Trophoblast cell (in vitro differentiated cells and primary cell): ENCODE measurements around the gene CMTM6.
"Not testable (repeated sequence)": the region's sequence is repeated elsewhere in the genome, so short reads cannot be mapped to it uniquely, and the experiment has no call there.

ENCODE experiments used
- DNase-seq, 2 donors: peaks; one replicate each; pipeline ENCODE4 v3.0.0-alpha.2; 2016
- H2AFZ ChIP-seq: 2 replicates; pipeline ENCODE4 v1.6.1; 2013; ENCODE audit warnings: low read length, moderate library complexity, mild to moderate bottlenecking; ENCODE audit not compliant: insufficient read depth, poor library complexity
- H2AK5ac ChIP-seq: 2 replicates; pipeline ENCODE4 v1.6.1; 2013; ENCODE audit warnings: mild to moderate bottlenecking, low read length
- H2BK120ac ChIP-seq: 2 replicates; pipeline ENCODE4 v1.6.1; 2013; ENCODE audit warnings: low read length, mild to moderate bottlenecking, moderate library complexity; ENCODE audit not compliant: insufficient read depth, poor library complexity
- H2BK12ac ChIP-seq: 2 replicates; pipeline ENCODE4 v1.6.1; 2013; ENCODE audit warnings: mild to moderate bottlenecking, low read length, moderate library complexity
- H2BK5ac ChIP-seq: 2 replicates; pipeline ENCODE4 v1.6.1; 2013; ENCODE audit warnings: low read length, low read depth, moderate library complexity, mild to moderate bottlenecking; ENCODE audit not compliant: poor library complexity
- H3K14ac ChIP-seq: 2 replicates; pipeline ENCODE4 v1.6.1; 2013; ENCODE audit warnings: mild to moderate bottlenecking, low read length
- H3K18ac ChIP-seq: 2 replicates; pipeline ENCODE4 v1.6.1; 2013; ENCODE audit warnings: mild to moderate bottlenecking, low read length
- H3K23ac ChIP-seq: 2 replicates; pipeline ENCODE4 v1.6.1; 2013; ENCODE audit warnings: low read length
- H3K27ac ChIP-seq: 2 replicates; pipeline ENCODE4 v1.5.1; 2013; ENCODE audit warnings: low read depth, mild to moderate bottlenecking, inconsistent platforms, low read length, moderate library complexity
- H3K27me3 ChIP-seq: 2 replicates; pipeline ENCODE4 v1.6.1; 2013; ENCODE audit warnings: inconsistent platforms, mild to moderate bottlenecking, low read length, moderate library complexity; ENCODE audit not compliant: insufficient read depth
- H3K36me3 ChIP-seq, 2 experiments: 1 replicate in 1 of 2; 2 replicates in 1 of 2; pipeline ENCODE4 v1.6.1; 2013; ENCODE audit warnings: low read length in 2 of 2, mild to moderate bottlenecking in 2 of 2, moderate library complexity in 1 of 2; ENCODE audit not compliant: insufficient read depth in 2 of 2, control insufficient read depth in 1 of 2
- H3K4ac ChIP-seq: 2 replicates; pipeline ENCODE4 v1.6.1; 2013; ENCODE audit warnings: low read depth, mild to moderate bottlenecking, low read length, moderate library complexity
- H3K4me1 ChIP-seq, 2 experiments: 1 replicate in 1 of 2; 2 replicates in 1 of 2; pipeline ENCODE4 v1.6.1; 2013; ENCODE audit warnings: low read length in 2 of 2, mild to moderate bottlenecking in 2 of 2, moderate library complexity in 1 of 2; ENCODE audit not compliant: insufficient read depth in 2 of 2, control insufficient read depth in 1 of 2
- H3K4me2 ChIP-seq: 2 replicates; pipeline ENCODE4 v1.6.1; 2013; ENCODE audit warnings: inconsistent platforms, mild to moderate bottlenecking, low read length, moderate library complexity
- H3K4me3 ChIP-seq: 2 replicates; pipeline ENCODE4 v1.5.1; 2013; ENCODE audit warnings: mild to moderate bottlenecking, low read depth, low read length, inconsistent platforms
- H3K79me1 ChIP-seq: one replicate; pipeline ENCODE4 v1.6.1; 2013; ENCODE audit warnings: low read length
- H3K79me2 ChIP-seq: 2 replicates; pipeline ENCODE4 v1.6.1; 2013; ENCODE audit warnings: low read length, mild to moderate bottlenecking; ENCODE audit not compliant: control insufficient read depth, insufficient read depth, poor library complexity
- H3K9ac ChIP-seq: 2 replicates; pipeline ENCODE4 v1.6.1; 2013; ENCODE audit warnings: mild to moderate bottlenecking, low read length
- H3K9me3 ChIP-seq: 2 replicates; pipeline ENCODE4 v1.6.1; 2013; ENCODE audit warnings: low read depth, mild to moderate bottlenecking, control low read depth, inconsistent platforms, low read length; ENCODE audit not compliant: insufficient read depth
- H4K12ac ChIP-seq: 2 replicates; pipeline ENCODE4 v1.6.1; 2013; ENCODE audit warnings: low read depth, mild to moderate bottlenecking, low read length, moderate library complexity
- H4K8ac ChIP-seq: 2 replicates; pipeline ENCODE4 v1.6.1; 2013; ENCODE audit warnings: low read depth, mild to moderate bottlenecking, low read length, moderate library complexity
- H4K91ac ChIP-seq: one replicate; pipeline ENCODE4 v1.6.1; 2013; ENCODE audit warnings: low read depth, mild to moderate bottlenecking, low read length, moderate library complexity
- WGBS: extraction: QIAGEN DNeasy Blood & Tissue Kit; methylation state at CpG from one replicate; pipeline ENCODE4 v1.1.7; 2013; ENCODE audit warnings: missing lambda C conversion rate; ENCODE audit not compliant: insufficient read length, insufficient coverage; ENCODE audit errors: extremely low coverage; 5-methylcytosine and 5-hydroxymethylcytosine counted together

The CMTM6 gene

GRCh38 chr3:32463415-32463814, 39.2 kb downstream of the CMTM6 start:
- H3K79me1 ChIP-seq, H2BK5ac ChIP-seq, H2BK120ac ChIP-seq, H4K12ac ChIP-seq, H3K14ac ChIP-seq, H3K4me3 ChIP-seq, H4K8ac ChIP-seq, H3K4me2 ChIP-seq, H3K9ac ChIP-seq, H3K4ac ChIP-seq, H3K27me3 ChIP-seq, H2AK5ac ChIP-seq, H3K36me3 ChIP-seq, H4K91ac ChIP-seq, H3K9me3 ChIP-seq, H3K18ac ChIP-seq, H2AFZ ChIP-seq, H3K23ac ChIP-seq, H2BK12ac ChIP-seq, DNase-seq, H3K79me2 ChIP-seq, H3K4me1 ChIP-seq, H3K27ac ChIP-seq: not testable (repeated sequence)
- WGBS, result no CpG with 5 or more reads among the region's 7 CpGs

GRCh38 chr3:32462191-32462986, 40.3 kb downstream of the CMTM6 start:
- H3K9ac ChIP-seq, H3K23ac ChIP-seq, H2BK12ac ChIP-seq, H4K91ac ChIP-seq, DNase-seq, H3K36me3 ChIP-seq, H2AFZ ChIP-seq, H2BK5ac ChIP-seq, H4K8ac ChIP-seq, H3K4me3 ChIP-seq, H3K14ac ChIP-seq, H3K18ac ChIP-seq, H3K27me3 ChIP-seq, H3K79me2 ChIP-seq, H2AK5ac ChIP-seq, H4K12ac ChIP-seq, H2BK120ac ChIP-seq, H3K79me1 ChIP-seq, H3K4ac ChIP-seq, H3K9me3 ChIP-seq, H3K4me2 ChIP-seq: not testable (repeated sequence)
- WGBS, result no CpG with 5 or more reads among the region's 9 CpGs
- Histone ChIP-seq H3K27ac (peak overlapping the region; percentile 49), H3K4me1 (peaks cover 6 to 12% of the 10 kb centered on the region in 2 experiments)

- not testable (repeated sequence) for H3K4ac ChIP-seq, H3K4me3 ChIP-seq, H2BK120ac ChIP-seq, H2AFZ ChIP-seq, H3K79me2 ChIP-seq, H3K79me1 ChIP-seq, H3K18ac ChIP-seq, H4K8ac ChIP-seq, H4K91ac ChIP-seq, H3K4me2 ChIP-seq, H3K9me3 ChIP-seq, H2BK5ac ChIP-seq, H4K12ac ChIP-seq, H2BK12ac ChIP-seq, H3K27me3 ChIP-seq, H2AK5ac ChIP-seq, H3K23ac ChIP-seq, H3K36me3 ChIP-seq, H3K9ac ChIP-seq, H3K27ac ChIP-seq, H3K14ac ChIP-seq
- WGBS, result 100% methylated on average over 3 of the region's 10 CpGs
- DNase-seq, result peak in 1 of 2 donors; percentile 57
- peaks cover 4 to 12% of the 10 kb centered on the region in 2 experiments for H3K4me1 ChIP-seq
These were observed 41.7 kb downstream of the CMTM6 start for GRCh38 chr3:32460817-32461496.

GRCh38 chr3:32460031-32460749, 42.5 kb downstream of the CMTM6 start:
- no peak overlapping the region for H2BK120ac ChIP-seq
- WGBS, result no CpG with 5 or more reads among the region's 15 CpGs
- no peak for DNase-seq
- no peaks in the 10 kb centered on the region for H3K9me3 ChIP-seq
- H2AK5ac ChIP-seq, result no peak overlapping the region
- H3K14ac ChIP-seq, result no peak overlapping the region
- no peaks in the 10 kb centered on the region for H3K27me3 ChIP-seq
- H3K9ac ChIP-seq, result no peak overlapping the region
- no peak overlapping the region for H3K4me3 ChIP-seq
- H2AFZ ChIP-seq, result no peak overlapping the region
- no peak overlapping the region for H2BK12ac ChIP-seq
- peak overlapping the region; percentile 11 for H4K91ac ChIP-seq
- no peaks in the 10 kb centered on the region for H3K79me1 ChIP-seq
- no peaks in the 10 kb centered on the region for H3K79me2 ChIP-seq
- H3K36me3 ChIP-seq, result no peaks in the 10 kb centered on the region
- H4K8ac ChIP-seq, result no peak overlapping the region
- peaks cover 4 to 12% of the 10 kb centered on the region in 2 experiments for H3K4me1 ChIP-seq
- H3K4me2 ChIP-seq, result no peak overlapping the region
- H4K12ac ChIP-seq, result no peak overlapping the region
- H3K4ac ChIP-seq, result no peak overlapping the region
- no peak overlapping the region for H2BK5ac ChIP-seq
- no peak overlapping the region for H3K18ac ChIP-seq
- no peak overlapping the region for H3K27ac ChIP-seq
- H3K23ac ChIP-seq, result no peak overlapping the region
